ENCODE data around the gene PHF21A. TPM values are rescaled to one million over a fixed set of nuclear protein-coding genes. Genes with fewer than 3 reads are reported as not detected.

PHF21A gene
- total RNA-seq, 2 experiments from 2014 or later = 59.5 to 66.2 TPM

DNA sequence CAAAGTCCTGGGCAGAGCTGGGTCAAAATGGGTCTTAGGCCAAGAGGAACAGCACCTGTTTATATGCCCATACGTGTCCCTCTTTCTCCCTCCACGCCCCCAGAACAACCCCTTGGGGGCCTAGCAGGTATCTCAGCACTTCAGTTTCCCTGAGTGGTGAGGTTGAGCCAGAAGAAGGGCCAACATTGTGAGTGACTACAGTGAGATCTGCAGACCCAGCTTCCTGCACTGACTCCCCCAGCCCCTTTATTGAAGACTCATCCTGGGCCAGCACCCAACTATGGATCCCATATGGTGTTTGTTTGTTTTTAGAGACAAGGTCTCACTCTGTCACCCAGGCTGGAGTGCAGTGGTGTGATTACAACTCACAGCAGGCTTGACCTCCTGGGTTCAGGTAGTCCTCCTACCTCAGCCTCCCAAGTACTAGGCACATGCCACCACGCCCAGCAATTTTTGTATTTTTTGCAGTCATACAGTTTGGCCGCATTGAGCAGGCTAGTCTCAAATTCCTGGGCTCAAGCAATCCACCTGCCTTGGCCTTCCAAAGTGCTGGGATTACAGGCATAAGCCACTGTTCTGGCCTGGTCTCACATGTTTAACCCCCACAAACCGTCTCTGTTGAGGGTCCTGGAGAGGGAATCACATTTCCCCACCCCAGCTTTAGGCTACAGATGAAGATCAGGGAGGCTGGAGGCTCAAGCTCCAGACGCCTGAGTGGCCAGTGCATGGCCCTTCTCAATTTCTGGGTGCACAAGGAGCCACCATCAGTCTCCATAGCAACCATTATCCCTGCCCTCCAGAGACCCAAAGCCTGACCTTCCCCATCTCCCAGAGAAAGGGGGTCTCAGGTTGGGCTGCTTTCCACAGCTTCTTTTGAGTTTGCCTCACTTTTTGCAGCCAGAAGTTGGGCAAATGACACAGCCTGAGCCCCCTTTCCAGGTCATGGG is 200.4 kb downstream of the PHF21A start:
- DNase-seq (peak in 2 of 14 experiments; percentile 2 to 19), ATAC-seq (ENCODE audit: poor library complexity) (no peak)
- POLR2A ChIA-PET = no interaction called here
- Histone ChIP-seq H3K9me3 (ENCODE audit: control insufficient read depth in 1 of 2, insufficient read depth in 1 of 2, low read length in 2 of 2) (peaks cover 0 to 3% of the 10 kb centered on the region in 2 experiments), H3K27ac (ENCODE audit: low read depth in 1 of 2, low read length in 2 of 2) (no peak overlapping the region), H3K4me1 (ENCODE audit: insufficient read depth, low read length) (peaks cover 69% of the 10 kb centered on the region), H3K4me3 (ENCODE audit: low read length) (no peak overlapping the region), H3K36me3 (ENCODE audit: insufficient read depth, low read length) (peaks cover 7% of the 10 kb centered on the region), H3K27me3 (ENCODE audit: control insufficient read depth in 1 of 2, insufficient read depth in 2 of 2, low read length in 2 of 2) (peaks cover 4 to 6% of the 10 kb centered on the region in 2 experiments)
- no peak for TF ChIP-seq CTCF (IDR thresholded peaks at IDR 0.05)
- Mint-ChIP-seq H3K4me3 (peak overlapping the region; percentile 99), H3K4me1 (ENCODE audit: low read depth) (peaks cover 58% of the 10 kb centered on the region), H3K27ac (peak overlapping the region; percentile 63), H3K36me3 (ENCODE audit: low read depth) (peaks cover 16% of the 10 kb centered on the region), H3K27me3 (peaks cover 14% of the 10 kb centered on the region), H3K9me3 (no peaks in the 10 kb centered on the region)
- intact Hi-C loops (cut with DNase I, micrococcal nuclease) = no loop called here
- CTCF ChIA-PET = no interaction called here

GRCh38 chr11:45919806-45920530 is 201.3 kb downstream of the PHF21A start:
- no peak overlapping the region for H3K4me3 ChIP-seq (ENCODE audit: low read length)
- peaks cover 15% of the 10 kb centered on the region for H3K36me3 ChIP-seq (ENCODE audit: insufficient read depth, low read length)
- DNase-seq = peak in 1 of 14 experiments; percentile 18
- peaks cover 14% of the 10 kb centered on the region for H3K27me3 Mint-ChIP-seq
- no peaks in the 10 kb centered on the region for H3K9me3 Mint-ChIP-seq
- CTCF ChIA-PET = interaction anchor here (1.7 kb wide), 1 partner anchor 45 kb away, joined by 4 read pairs; no protein-coding TSS in a partner anchor
- H3K27ac Mint-ChIP-seq = peak overlapping the region; percentile 94
- no peak for TF ChIP-seq CTCF (IDR thresholded peaks at IDR 0.05)
- H3K9me3 ChIP-seq (ENCODE audit: control insufficient read depth in 1 of 2, insufficient read depth in 1 of 2, low read length in 2 of 2) = peaks cover 0 to 3% of the 10 kb centered on the region in 2 experiments
- H3K4me3 Mint-ChIP-seq = peak overlapping the region; percentile 99
- intact Hi-C loops (cut with DNase I, micrococcal nuclease) = loop anchor here in 1 of 2 experiments (5.0 to 10.0 kb wide), 4 partner anchors 202 to 782 kb away; partner anchors contain the start of genes AMBRA1, ARHGAP1, PHF21A and PRDM11
- H3K4me1 Mint-ChIP-seq (ENCODE audit: low read depth) = peaks cover 59% of the 10 kb centered on the region
- H3K27me3 ChIP-seq (ENCODE audit: control insufficient read depth in 1 of 2, insufficient read depth in 2 of 2, low read length in 2 of 2) = peaks cover 4 to 6% of the 10 kb centered on the region in 2 experiments
- H3K4me1 ChIP-seq (ENCODE audit: insufficient read depth, low read length) = peaks cover 77% of the 10 kb centered on the region
- no peak overlapping the region for H3K27ac ChIP-seq (ENCODE audit: low read depth in 1 of 2, low read length in 2 of 2)
- POLR2A ChIA-PET = no interaction called here
- H3K36me3 Mint-ChIP-seq (ENCODE audit: low read depth) = peaks cover 25% of the 10 kb centered on the region
- no peak for ATAC-seq (ENCODE audit: poor library complexity)

All from CD4-positive, alpha-beta T cell (primary cell).